ENCODE results near the gene POLE.

POLE gene

GRCh38 chr12:132651444-132652100, 35.6 kb downstream of the POLE start:
- DNase-seq (ENCODE audit: low read depth in 2 of 2): no peak

GRCh38 chr12:132649226-132649945, 37.8 kb downstream of the POLE start:
- no peak for DNase-seq (ENCODE audit: low read depth in 2 of 2)

- DNase-seq (ENCODE audit: low read depth in 2 of 2): no peak
These were observed 38.4 kb downstream of the POLE start for GRCh38 chr12:132648616-132649225.

GRCh38 chr12:132647858-132648257, 39.3 kb downstream of the POLE start:
- no peak for DNase-seq (ENCODE audit: low read depth in 2 of 2)

- no peak for DNase-seq (ENCODE audit: low read depth in 2 of 2)
These were observed 40.3 kb downstream of the POLE start for GRCh38 chr12:132646850-132647249.

GRCh38 chr12:132642846-132643835, 44.0 kb downstream of the POLE start:
- DNase-seq (ENCODE audit: low read depth in 2 of 2): no peak

- no peak for DNase-seq (ENCODE audit: low read depth in 2 of 2)
These were observed 45.1 kb downstream of the POLE start for GRCh38 chr12:132641811-132642650.

GRCh38 chr12:132640936-132641335, 46.2 kb downstream of the POLE start:
- DNase-seq (ENCODE audit: low read depth in 2 of 2): no peak

GRCh38 chr12:132639956-132640520, 47.1 kb downstream of the POLE start:
- DNase-seq (ENCODE audit: low read depth in 2 of 2): no peak

GRCh38 chr12:132638541-132639408, 48.4 kb downstream of the POLE start:
- no peak for DNase-seq (ENCODE audit: low read depth in 2 of 2)

GRCh38 chr12:132637811-132638210, 49.3 kb downstream of the POLE start:
- DNase-seq (ENCODE audit: low read depth in 2 of 2): no peak

- DNase-seq (ENCODE audit: low read depth in 2 of 2): no peak
These were observed 51.8 kb downstream of the POLE start for GRCh38 chr12:132635076-132635955.

- DNase-seq (ENCODE audit: low read depth in 2 of 2): no peak
These were observed 52.6 kb downstream of the POLE start for GRCh38 chr12:132634411-132634990.

GRCh38 chr12:132633901-132634300, 53.2 kb downstream of the POLE start:
- DNase-seq (ENCODE audit: low read depth in 2 of 2): no peak

GRCh38 chr12:132633398-132633797, 53.7 kb downstream of the POLE start:
- no peak for DNase-seq (ENCODE audit: low read depth in 2 of 2)

- DNase-seq (ENCODE audit: low read depth in 2 of 2): no peak
These were observed 54.5 kb downstream of the POLE start for GRCh38 chr12:132632521-132633228.

GRCh38 chr12:132631666-132632065, 55.5 kb downstream of the POLE start:
- no peak for DNase-seq (ENCODE audit: low read depth in 2 of 2)

- no peak for DNase-seq (ENCODE audit: low read depth in 2 of 2)
These were observed 56.5 kb downstream of the POLE start for GRCh38 chr12:132630672-132631071.
